Stimulated activated CD8-positive, alpha-beta memory T cell treated with anti-CD3 and anti-CD28 coated beads, Interleukin-4, amount 100 ng/mL, for 48 hours (primary cell): Measurements from ENCODE around the gene GPR82.
A peak's percentile ranks its signal among the peaks of the same experiment; 100 is the strongest.
"Not testable (repeated sequence)": the region's sequence is repeated elsewhere in the genome, so short reads cannot be mapped to it uniquely, and the experiment has no call there.

Experiments
- DNase-seq: peaks from one replicate; pipeline ENCODE4 v3.0.0-alpha.2; 2020

Gene GPR82, protein sequence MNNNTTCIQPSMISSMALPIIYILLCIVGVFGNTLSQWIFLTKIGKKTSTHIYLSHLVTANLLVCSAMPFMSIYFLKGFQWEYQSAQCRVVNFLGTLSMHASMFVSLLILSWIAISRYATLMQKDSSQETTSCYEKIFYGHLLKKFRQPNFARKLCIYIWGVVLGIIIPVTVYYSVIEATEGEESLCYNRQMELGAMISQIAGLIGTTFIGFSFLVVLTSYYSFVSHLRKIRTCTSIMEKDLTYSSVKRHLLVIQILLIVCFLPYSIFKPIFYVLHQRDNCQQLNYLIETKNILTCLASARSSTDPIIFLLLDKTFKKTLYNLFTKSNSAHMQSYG

DNA sequence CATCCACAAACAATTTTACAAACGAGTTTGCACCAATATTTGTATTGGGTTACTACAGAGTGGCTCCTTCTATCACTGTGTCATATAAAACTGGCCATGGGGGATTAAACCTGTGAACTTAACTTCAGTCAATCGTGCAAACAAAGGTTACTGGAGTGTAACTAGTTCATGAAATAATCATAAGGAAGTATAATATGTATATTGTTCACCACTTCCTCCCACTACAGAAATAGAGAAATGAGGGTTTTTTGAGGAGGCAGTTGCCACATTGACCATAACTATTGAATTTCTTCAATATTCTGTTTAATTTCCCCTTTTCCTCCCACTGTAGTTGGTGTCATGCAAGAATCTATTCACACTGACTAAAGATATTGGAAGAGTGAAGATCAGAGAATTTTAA is at the start of gene GPR82:
TSS of gene GPR82 (plus strand) at position 356 of the 400 bp plus-strand sequence. CDS start 2,846 bp downstream, outside the sequence.
- no peak for DNase-seq

DNA sequence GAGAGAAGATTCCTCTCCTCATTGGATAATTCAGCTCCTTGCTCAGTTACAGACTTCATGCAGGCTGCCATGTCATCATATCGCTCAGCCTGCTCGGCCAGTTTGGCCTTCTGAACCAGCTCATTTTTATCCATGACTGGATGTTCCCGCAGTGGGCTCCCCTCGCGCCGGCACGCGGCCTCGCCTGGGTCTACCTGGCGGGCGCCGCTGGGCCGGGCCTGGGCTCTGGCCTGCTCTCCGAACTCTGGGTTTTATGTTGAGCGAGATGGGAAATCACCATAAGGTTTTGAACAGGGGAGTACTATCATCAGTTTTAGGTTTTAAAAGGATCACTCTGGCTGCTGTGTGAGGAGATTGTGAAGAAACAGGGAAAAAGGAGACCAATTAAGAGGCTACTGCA is 47.6 kb upstream of the GPR82 start:
- not testable (repeated sequence) for DNase-seq

DNA sequence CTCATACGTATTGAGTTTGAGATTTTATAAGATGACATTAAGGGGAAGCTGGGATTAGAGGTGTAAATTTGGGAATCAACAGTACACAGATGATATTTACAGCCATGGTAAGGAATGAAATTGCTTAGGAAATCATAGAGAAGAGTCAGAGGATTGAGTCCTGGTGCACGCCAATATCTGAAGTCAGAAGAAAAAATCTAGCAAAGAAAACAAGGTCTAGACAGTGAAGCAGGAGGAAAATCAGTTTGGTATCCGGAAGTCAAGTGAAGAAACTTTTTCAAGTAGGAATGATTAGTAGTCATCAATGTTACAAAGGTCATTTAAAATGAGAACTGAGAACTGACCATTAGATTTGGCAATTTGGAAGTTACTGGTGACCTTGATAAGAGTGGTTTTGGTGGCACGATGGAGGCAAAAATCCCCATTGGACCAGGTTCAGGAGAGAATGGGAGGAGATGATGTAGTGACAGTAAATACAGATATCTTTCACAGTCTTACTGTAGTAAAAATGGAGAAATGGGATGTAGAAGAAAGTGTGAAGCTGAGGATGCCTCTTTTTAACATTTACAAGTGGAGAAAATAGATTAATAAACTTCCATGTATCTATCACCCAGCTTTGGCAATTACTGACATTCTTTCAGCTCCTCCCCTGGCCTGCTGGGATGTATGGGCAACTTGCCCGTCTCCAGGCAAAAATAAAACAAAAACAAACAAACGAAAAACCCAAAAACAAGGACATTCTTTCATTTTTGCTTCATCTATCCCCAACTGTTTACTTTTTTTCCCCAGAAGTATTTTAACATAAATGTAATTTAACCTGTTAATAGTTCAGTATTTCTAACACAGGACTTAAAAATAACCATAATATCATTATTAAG is 46.6 kb upstream of the GPR82 start:
- no peak for DNase-seq

DNA sequence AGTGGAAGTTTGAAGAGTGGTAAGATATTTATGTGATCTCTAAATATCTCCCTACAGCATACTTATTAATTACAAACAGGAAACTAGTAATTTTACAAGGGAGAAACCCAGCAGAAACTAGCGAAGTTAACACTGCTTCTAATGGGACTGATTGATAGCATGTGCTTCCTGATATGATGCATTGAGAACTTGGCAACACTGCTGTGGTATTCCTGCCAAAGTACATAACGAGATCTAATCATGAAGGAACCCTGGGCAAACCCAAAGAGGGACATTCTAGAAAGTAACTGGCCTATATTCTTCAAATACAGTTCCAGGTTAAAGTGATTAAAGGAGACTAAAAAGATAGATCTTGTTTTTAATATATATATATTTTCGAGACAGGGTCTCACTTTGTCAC is 39.8 kb upstream of the GPR82 start:
- no peak for DNase-seq

DNA sequence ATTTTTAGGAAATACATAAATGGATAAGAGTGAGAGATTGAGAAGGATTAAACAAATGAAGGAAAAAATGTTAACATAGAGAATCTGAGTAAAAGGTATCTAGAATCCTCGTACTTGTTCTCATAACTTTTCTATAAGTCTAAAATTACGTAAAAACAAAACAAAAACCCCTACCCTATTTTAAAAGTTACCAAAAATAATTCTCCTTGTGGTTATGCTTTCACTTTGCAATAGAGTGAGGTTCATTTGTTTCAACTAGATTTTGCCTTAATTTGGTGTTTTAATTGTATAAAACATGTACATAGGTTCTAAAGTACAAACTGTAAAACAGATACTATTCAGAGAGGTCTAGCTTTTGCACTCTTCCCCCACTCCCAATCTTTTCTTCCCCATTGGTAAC is 39.0 kb upstream of the GPR82 start:
- DNase-seq = no peak

DNA sequence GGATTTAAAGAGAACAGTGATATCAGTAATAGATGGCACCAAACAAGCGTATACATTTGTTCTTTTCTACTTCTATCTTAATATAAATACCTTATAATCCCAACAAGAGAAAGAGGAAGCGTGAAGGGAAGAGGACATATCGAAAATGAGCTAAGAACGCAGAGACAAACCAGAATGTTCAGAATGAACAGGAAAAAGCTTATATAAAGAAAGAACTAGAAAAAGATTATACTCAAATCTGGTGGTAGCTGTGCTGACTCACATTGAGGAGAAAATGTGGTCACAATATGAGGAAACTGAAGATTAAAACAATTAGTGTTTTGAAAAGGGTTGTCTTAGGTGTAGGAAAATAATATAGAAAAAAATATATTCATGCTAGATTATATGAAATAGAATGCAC is 37.2 kb upstream of the GPR82 start:
- no peak for DNase-seq

DNA sequence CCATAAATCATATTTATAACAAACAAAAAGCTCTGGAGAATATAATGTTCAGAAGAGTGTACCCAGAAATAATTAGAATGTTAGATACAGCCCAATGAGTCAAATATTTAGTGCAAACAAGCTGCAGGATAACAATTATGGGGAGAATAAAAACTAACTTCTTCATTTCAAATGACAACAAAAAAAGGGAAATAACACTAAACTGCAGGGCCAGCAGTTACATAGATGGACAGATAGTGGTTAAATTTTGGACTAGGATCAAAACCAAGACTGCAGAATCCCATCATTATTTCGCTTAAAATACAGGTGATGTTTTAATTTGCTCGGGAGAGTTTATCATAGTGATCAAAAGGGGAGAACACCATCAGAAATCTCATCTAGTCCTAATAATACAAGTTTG is 35.8 kb upstream of the GPR82 start:
- no peak for DNase-seq

DNA sequence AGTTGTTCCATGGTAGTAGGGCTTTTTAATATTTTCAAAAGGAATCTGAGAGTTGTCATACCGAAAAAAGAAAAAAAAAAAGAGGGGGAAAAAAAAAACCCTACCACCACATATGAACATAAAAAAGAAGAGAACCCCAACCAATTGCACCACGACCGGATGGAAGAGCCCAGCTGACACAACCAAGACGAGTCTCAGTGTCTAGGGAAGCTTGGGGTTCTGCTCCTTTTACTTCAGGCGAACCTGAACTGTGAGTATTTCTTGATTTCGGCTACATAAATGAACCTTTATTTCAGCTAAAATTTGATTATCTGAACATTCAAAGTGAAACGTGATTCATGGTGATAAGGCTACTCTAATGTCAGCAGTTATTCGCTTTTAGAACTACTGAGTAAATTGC is 35.1 kb upstream of the GPR82 start, which contains the start of gene GPR34:
TSS of gene GPR34 (plus strand) at position 139 of the 400 bp plus-strand sequence. CDS start 6,661 bp downstream, outside the sequence.
- peak; percentile 31 for DNase-seq

DNA sequence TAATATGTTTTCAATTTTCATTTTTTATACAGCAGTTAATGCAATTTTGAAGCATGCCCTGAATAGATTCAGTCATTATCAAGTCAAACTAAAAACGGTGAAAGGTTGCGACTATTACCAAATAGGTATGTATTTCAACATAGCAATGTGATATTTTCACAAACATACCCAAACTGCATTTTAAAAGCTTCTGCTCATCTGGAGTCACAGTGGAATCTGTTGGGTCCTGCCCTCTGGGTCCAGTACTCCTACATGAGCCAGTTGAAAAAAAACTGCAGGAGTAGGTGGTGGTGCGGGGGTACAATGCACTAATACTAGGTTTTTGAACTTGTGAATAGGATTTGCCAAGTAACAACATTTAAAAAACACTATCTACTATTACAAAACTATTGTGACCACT is 34.3 kb upstream of the GPR82 start:
- no peak for DNase-seq

DNA sequence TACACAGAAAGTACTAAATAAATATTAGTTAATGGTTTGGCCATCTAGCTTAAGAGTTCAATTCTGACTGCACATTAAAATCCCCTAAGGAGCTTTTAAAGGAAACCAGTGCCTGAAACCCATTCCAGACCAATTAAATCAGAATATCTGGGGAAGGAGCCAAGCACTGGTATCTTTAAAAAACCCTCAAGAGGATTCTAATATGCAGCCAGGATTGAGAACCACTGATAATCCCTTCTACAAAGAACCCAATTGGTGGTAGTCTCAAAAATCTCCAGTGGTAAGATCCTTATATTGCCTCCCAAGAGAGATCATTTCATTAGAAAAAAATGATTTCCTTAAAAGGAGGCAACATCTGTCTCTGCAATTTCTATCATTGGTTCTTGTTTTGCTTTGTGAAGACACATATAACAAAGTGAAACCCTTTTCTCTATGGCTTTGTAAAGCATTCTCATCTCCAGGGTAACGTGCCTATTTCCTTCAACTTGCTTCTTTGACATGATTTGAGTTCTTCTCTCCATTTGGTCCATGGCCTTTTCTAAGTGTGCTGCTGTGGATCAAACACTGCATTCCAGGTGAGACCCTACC is 31.7 kb upstream of the GPR82 start:
- no peak for DNase-seq

DNA sequence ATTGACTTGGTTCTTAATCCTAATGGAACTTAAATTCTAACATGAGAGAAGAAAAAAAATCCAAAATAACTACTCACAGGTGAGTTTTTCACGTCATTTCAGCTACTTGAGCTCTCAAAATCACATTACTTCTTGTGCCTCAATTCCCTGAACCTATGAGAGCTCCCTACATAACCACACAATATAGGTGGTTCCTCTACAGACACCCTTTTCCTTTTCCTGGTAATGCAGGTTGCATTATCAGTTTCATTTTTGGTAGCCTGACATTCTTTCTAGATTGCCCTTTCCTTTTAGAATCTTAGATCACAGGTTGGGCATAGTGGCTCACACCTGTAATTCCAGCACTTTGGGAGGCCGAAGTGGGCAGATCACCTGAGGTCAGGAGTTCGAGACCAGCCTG is 31.0 kb upstream of the GPR82 start:
- DNase-seq = no peak

DNA sequence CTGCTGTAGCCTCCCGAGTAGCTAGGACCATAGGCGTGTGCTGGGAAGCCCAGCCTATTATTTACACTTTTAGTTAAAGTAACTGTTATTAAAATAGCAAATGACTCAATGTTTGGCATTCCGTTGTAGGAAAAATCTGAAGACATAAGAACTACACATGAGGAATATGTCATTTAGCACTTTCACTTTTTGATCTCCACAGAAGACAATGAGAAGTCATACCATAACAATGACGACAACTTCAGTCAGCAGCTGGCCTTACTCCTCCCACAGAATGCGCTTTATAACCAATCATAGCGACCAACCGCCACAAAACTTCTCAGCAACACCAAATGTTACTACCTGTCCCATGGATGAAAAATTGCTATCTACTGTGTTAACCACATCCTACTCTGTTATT is 28.6 kb upstream of the GPR82 start:
- DNase-seq = no peak

DNA sequence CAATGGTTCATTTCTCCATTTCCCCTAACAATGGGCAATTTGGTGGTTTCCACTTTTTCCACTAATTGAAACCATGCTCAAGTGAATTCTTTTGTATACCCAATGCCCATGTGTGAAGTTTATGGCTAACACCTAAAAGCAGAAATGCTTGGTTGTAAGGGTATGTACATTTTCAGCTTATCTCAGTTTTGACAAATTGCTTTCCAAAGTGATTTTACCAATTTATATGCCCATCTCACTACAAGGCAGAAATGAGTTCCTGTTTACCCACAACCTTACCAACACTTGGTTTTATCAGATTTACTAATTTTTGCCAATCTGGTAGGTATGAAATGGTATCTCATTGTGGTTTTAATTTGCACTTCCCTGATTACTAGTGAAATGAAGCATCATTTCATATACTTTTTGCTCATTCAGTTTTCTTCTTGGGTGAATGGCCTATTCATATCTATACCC is 20.4 kb upstream of the GPR82 start:
- no peak for DNase-seq

DNA sequence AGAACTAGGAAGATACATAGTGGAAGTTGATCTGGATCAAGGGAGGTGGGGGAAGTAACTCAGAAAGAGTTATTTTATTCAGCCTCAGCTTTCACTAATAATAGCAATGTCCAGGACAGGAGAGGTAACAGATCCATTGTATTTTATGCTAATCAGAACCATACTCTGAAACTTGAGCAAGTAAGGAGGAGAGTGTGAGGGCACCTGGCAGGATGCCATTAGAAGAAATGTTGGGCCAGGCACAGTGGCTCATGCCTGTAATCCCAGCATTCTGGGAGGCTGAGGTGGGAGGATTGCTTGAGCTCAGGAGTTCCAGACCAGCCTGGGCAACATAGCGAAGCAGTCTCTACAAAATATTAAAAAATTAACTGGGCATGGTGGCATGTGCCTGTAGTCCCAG is 18.9 kb upstream of the GPR82 start:
- no peak for DNase-seq

DNA sequence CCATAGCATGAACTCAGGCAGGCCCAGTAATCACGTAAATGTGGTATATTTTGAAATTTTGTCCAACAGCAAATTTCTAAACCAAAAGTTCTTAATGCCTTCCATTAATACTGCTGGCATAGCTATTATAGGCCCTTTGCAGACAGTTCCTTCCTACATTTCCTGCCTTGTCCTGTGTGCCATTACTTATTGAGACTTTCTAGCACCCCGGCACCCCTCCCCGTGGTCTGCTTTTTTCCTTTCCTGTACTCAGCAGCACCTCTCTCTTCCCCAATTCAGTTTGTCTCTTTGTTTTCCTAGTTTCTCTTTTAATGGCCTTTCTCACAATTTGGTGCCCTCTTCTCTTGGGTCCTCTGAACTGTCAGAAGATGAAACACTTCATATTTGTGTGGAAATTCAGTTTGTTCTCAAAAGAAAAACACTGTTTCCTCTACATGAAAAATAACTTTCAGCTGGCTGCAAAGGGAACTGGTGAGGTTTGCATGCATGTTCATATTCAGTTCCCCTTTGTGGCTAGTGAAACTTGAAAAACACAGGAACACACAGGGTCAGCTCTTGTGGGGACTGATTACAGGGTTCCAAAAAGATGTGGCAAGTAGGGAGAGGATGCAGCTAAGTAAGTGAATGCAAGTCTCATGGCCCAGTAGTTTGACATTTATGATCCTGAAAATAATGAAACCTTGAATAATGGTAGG is 18.2 kb upstream of the GPR82 start:
- no peak for DNase-seq

DNA sequence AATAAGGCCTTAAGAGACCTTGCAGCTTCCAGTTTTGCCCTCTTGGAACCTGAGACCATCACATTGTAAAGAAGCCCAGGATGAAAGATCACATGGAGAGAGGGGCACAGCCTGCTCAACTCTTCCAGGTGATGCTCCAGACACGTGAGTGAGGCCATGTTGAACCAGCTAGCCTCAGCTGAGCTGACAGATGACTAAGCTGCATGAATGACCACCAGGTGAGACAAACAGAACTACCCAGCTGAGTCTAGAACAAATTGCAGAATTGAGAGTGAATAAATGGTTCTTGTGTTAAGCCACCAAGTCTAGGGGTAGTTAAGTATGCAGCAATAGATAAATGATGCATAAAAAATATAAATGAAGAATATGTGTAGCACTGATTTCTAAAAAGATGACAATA is 16.8 kb upstream of the GPR82 start:
- no peak for DNase-seq

DNA sequence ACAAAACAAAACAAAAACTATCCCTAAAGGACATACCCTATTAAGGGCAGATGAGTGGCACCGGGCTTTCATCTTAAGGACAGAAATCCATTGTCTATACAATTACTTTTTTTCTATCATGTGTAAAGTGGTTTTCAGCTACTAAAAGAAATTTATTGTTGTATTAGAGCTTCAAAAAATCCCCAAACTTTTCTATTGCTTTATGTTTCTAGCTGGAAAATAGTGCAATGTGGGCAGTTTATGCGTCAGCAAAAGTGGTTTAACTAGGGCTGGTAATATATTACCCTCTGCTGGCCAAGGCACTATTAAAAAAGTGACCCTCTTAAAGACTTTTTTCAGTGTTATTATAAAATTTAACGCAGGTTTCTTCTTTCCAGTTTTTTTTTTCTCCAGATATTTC is 15.5 kb upstream of the GPR82 start:
- no peak for DNase-seq

DNA sequence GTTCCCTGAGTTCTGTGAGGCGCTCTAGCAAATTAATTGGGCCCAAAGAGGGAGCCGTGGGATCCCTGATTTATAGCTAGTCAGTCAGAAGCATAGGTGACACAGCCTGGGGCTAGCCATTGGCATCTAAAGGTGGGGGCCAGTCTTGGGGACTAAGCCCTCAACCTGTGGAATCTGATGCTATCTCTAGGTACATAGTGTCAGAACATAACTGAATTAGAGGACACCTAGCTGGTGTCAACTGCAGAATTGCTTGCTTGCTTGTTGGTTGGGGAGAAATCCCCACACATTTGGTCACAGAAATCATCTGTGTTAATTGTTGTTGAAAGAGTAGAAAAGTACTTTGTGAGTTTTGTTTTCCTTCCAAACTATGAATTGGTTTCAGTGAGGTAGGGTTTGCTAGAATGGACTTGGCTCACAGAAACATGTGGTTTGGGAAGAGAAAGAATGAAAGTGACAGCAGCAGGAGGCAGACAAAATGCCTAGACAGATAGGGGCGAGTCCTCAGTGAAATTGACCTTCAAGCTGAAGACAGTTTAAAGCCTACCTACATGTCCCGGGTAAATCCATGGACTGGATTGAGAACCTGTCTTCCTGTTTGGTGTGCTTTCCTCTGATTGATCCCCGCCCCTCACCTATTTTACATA is 12.8 kb upstream of the GPR82 start:
- DNase-seq = no peak

DNA sequence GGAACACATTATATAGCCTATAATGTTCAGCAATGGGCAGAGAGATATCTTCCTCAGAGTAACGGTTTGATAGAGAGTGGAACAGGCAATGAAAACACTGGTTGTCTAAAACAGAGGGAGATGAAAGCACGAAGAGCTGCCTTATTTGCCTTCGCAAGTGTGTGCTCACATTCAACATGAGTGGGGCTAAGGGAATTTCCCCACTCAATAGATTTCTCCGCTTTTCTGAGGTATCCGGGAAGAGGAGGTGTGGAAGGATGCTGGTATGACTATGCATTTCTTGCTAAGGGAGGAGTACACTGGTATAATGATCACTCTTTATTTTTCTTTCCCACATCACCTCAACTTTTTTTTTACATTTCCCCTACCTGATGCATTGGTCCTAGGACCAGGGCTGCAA is 7.8 kb upstream of the GPR82 start:
- DNase-seq = no peak

DNA sequence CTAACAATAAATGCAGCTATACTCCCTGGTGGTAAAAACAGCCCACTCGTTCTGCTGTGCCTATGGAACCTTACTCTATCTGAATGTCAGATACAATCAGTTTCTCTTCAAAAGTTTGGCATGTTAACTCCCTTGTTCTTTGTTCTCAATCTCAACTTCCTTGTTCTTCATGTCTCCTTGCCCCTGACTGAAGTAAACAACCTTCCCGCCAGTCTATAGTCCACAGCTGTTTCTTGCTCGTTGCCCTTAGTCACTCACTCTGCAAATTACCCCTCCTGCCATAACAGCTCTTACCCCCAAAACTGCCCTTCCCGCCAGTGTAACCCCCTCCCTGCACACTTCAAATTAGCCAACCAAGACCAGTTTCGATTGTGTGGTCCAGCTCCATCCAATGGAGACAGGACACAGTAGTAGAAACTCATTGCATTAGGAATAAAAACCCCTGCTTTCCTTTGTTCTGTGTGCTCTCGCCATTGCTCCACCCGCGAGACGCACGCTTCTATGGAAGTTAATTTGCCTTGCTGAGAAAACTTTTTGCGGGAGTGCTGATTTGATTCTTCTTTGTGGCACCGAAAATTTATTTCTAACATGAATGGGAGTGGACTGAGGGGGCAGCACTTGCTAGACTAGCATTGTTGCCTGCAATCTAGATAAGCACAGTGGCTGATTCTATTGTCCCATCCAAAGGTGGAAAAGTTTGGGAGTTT is 7.1 kb upstream of the GPR82 start:
- no peak for DNase-seq

DNA sequence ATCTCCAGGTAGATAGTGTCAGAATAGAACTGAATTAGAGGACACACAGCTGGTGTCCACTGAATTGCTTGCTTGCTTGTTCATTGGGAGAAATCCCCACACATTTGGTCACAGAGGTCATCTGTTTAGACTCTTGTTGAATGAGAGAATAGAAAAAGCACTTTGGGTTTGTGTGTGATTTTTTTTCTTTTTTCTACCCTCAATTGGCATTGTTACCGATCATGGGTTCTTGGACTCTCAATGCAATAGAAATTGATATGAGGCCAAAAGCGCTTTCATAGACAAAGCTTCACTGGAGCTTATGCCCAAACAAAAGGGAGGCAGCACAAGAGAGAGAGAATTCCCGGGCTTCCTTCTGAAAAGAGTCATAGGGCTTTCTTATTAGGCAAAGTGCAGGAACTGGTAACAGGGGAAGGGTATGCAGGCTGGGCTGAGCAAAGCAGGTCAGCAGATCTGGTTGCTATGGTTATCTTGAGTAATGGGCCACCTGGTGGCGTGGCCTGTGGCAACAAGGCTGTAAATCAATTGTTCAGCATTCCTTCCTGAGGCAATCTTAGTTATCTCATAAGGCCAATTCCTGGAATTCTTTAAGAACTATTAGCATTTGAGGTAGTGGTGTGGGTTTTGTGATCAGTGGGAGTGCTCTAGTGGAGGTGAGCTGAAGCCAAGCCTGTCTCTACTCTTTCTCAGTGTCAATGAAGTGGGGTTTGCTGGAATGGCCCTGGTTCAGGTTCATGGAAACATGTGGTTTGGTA is 5.3 kb upstream of the GPR82 start:
- DNase-seq = no peak
